Measurements from ENCODE around the gene CD177. TPM values are rescaled to one million over a fixed set of nuclear protein-coding genes. Genes with fewer than 3 reads are reported as not detected.
"Not testable (repeated sequence)": the region's sequence is repeated elsewhere in the genome, so short reads cannot be mapped to it uniquely, and the experiment has no call there.

Gene CD177
- total RNA-seq, 1 donor from 2014 or later, result not detected

DNA sequence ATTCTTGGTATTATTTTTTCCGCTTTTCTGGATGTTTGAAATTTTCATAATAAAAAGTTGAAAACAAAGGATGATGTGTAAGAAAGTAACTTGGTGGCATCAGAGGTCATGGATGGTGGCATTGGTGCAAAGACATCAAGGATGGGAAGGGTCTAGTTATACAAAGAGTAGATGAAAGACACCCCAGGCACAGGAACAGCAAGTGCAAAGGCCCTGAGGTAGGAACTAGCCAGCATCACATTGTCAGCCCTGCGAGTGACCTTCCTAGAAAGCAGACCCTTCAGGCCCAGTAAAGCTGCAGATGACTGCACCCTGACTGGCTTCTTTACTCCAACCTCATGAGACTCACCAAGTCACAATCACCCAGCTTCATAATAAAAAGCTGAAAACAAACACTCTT, 17.0 kb upstream of the CD177 start:
- DNase-seq, result not testable (repeated sequence)

GRCh38 chr19:43337737-43338136, 15.7 kb upstream of the CD177 start:
- DNase-seq, result no peak

DNA sequence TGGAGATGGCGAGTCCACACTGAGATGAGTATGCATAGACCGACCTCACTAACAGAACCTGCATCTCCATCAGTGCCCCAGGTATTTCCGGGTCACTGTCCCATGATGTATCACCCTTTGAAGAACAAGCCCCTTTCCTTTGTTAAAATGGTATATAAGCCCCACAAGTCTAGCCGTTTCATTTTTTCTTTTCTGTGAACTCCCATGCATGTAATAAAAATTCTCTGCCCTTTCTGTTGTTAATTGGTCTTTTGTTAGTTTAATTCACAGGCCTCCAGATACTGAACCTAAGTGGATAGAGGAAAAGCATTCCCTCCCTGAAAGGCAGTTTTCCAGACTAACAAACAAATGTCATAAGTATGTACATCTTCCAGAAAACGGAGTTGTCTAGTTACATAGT, 15.0 kb upstream of the CD177 start:
- no peak for DNase-seq

DNA sequence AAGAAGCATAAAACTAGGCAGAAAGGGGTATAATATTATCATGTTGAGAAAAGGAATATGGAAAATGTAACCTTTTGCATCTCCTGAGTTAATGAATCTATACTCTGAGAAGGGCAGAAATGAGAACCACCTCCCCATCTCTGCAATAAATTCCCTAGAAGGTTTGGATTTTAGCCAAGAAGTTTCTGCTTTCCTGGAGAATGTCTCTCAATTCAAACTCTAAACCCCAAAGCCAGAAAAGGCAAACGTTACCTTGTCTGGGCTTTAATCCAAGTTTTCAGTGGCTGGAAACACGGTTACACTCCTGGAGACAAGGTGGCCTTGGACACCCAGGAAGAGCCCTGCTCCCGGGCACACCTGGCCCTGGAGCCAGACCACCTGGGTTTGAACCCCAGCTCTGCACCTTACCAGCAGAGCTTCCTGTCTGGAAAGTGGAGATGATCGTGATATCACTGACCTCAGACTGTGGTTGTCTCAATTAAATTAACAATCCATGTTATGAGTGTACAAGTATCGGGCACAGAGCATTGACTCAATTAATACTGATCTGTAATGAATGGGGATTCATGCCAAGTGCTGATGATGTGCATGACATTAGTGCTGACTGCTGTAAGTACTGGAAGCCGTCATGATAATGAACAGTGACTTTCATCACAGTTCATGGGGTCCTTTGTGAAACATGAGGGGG, 14.1 kb upstream of the CD177 start:
- DNase-seq, result not testable (repeated sequence)

DNA sequence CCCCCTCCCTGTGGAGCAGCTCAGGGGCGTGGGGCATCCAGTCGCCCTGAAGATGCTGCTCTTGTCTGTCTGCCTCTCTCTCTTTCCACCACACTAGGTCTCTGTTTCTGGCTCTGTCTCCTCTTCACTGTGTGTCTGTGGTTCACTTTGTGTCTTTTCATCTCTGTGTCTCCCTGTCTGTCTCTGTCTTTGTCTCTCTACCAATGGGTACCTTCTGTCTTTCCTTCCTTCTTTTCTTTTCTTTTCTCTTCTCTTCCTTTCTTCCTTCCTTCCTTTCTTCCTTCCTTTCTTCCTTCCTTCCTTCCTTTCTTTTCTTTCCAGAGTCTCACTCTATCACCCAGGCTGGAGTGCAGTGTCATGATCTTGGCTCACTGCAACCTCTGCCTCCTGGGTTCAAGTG, 13.4 kb upstream of the CD177 start:
- DNase-seq, result not testable (repeated sequence)

- not testable (repeated sequence) for DNase-seq
Observed at GRCh38 chr19:43341098-43341497, 12.4 kb upstream of the CD177 start.

- peak; percentile 48 for DNase-seq
Observed at GRCh38 chr19:43342104-43342503, 11.4 kb upstream of the CD177 start.

DNA sequence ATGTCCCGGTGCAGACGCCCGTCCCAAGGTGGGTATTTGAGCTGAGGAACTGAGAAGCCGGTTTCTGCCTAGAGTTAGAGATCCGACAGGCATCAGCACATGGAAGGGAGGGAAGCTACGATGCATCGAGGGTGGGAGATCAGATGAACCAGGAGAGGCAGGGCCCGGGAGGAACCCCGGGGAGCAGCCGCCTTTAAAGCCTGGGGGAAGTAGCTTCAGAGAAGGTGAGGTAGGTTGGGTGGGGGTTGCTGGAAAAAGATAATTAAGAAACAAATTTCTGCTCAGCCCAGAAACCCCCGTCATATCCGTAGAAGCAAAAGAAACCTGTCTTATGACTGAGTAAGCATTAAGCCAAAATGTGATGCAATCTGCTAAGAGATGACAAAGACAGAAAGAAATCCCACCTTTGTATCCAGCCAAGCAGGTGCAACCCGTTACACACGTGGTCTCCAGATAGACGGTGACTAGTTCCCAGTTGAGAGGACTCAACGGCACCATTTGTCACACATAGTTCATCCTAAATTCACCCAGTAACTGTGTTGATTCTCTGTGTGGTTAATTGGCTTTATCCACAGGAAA, 9.1 kb upstream of the CD177 start:
- not testable (repeated sequence) for DNase-seq

DNA sequence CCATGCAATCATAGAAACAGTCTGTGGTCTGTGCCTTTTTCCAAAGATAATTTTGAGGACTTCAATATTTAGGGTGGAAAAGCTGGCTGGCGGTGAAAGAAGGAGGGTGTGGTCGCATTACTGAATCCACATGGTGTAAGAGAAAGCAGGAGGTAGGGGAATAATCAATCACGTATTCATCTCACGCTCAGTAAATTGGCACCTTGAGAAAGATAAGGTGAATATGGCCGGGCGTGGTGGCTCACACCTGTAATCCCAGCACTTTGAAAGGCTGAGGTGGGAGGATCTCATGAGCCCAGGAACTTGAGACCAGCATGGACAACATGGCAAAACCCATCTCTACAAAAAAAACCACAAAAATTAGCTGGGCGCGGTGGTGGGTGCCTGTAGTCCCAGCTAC, 3.7 kb upstream of the CD177 start:
- DNase-seq, result not testable (repeated sequence)

DNA sequence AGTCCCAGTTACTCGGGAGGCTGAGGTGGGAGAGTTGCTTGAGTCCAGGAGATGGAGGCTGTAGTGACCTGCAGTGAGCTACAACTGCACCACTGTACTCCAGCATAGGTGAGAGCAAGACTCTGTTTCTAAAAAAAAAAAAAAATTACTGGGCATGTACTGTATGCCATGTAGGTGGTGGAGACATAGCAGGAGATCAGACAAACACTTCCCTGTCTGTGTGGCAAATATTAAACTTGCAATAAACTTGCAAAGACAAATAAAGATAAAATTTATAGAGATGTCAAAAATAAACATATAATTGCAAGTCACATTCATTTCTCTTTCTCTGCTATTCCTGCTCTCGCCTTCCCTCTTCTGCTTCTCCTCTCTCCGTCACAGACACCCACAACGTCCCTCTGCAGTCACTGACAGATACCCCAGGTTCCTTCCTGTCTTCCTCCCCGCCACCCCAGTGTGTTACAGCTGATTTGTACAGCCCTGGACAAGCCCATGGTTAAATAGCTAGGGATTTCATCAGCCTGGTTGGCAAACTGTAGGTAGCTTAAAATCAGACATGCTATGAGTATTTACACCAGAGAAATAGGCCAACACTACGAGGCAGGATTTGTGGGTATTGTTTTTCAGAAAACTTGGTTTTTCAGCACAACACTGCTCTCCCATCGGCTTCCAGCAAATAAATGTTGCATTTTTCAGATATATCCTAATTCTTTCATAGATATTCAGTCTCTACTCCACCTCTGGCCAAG, 1.3 kb upstream of the CD177 start:
- no peak for DNase-seq

DNA sequence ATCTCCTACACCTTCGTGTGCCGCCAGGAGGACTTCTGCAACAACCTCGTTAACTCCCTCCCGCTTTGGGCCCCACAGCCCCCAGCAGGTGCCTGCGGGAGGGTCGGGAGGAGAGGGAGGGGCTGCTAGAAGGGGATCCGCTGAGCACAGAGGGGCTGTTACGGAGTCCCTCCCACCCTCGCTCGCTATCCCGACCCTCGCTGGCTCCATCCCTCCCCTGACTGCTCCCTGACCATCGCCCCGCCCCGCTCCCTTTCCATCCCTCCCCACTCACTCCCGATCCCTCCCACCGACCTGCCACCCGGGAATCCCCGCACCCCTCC, 780 bp downstream of the CD177 start:
- no peak for DNase-seq

DNA sequence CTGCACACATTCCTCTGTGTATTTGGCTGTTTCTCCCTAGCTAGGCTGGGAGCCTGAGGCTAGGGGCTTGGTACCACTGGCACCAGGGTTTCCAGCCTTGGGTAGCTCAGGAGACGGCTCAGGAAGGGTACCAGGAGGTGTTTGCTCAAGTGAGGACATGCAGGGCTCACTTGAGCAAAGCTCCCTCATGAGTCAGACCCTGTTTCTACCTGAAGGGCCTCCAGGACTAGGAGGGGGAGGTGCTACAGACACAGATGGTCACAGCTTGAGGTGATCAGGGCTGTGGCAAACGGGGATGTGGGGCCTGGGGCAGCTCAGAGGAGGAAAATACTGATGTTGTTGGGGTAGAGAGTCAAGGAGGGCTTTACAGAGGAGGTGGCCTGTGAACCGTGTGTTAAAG, 3.3 kb downstream of the CD177 start:
- DNase-seq, result not testable (repeated sequence)

GRCh38 chr19:43362179-43362578, 8.7 kb downstream of the CD177 start:
- DNase-seq, result no peak

GRCh38 chr19:43362745-43363144, 9.3 kb downstream of the CD177 start:
- DNase-seq, result no peak

DNA sequence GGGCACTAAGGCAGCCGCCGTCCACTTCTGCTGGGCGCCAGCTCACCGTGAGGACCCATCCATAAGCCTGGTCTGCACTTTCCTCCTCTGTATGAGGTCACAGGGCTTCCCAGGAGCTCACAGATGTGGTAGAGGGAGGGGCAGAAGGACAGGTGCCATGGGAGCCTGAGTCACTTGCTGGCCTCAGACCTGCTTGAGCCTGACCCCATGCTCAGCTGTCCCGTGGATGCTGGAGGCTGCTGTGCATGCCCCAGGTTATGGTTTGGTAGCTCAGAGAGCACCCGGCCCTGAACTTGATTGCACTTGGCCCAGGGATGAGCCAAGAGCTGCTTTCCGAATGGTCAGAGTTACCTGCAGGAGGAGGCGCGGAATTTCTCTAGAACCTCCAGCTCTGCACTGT, 12.2 kb downstream of the CD177 start:
- not testable (repeated sequence) for DNase-seq

DNA sequence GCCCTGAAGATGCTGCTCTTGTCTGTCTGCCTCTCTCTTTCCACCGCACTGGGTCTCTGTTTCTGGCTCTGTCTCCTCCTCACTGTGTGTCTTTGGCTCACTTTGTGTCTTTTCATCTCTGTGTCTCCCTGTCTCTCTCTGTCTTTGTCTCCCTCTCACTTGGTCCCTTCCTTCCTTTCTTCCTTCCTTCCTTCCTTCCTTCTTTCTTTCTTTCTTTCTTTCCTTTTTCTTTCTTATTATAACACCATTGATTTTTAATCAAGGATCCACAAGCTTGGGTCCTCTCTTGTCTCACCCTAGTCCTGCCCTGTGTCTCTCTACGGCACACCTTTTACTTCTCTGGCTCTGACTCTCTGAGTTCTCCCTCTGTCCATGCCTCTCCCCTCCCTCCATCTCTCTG, 14.3 kb downstream of the CD177 start:
- no peak for DNase-seq

DNA sequence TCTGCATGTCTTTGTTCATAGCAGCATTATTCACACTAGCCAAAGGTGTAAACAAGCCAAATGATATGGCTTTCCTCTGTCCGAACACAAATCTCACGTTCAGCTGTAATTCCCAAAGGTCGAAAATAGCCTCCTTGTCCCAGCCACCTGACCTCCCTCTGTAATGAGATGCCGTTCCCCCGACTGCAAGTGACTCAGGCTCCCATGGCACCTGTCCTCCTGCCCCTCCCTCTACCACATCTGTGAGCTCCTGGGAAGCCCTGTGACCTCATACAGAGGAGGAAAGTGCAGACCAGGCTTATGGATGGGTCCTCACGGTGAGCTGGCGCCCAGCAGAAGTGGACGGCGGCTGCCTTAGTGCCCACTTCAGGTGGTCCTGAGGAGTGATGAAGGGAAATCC, 15.4 kb downstream of the CD177 start:
- DNase-seq, result not testable (repeated sequence)

DNA sequence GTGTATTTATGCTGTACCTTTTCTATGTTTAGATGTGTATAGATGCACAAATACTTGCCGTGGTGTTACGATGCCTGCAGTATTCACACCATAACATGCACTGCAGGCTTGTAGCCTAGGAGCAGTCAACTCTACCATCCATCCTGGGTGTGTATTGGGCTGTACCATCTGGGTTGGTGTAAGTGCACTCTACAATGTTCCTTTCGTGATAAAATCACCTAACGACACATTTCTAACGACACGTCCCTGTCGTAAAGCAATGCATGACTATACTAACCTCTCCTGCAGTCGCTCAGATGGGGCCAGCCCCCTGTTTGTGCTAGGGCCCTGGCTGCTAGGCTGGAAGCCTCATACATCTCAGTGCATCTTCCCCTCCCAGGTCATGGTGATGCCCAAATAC, 18.4 kb downstream of the CD177 start:
- DNase-seq, result no peak

DNA sequence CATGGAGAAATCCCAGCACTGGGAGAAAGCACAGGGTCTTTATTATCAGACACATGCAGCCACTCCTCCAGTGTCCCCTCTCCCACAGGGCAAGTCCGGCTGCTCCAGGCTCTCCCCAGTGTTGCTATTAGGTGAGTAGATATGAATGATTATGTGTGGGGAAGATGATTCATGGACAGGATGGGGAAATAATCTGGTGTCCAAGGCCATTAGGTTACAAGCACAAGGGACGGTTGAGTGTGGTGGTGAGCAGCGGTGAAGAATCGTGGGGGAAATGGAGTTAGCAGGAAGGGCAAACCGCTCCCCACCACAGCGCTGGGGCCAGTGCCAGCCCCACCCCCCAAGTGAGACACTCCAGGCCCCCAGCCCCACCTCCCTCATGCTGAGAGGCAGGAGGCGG, 19.0 kb downstream of the CD177 start:
- DNase-seq, result peak; percentile 6

DNA sequence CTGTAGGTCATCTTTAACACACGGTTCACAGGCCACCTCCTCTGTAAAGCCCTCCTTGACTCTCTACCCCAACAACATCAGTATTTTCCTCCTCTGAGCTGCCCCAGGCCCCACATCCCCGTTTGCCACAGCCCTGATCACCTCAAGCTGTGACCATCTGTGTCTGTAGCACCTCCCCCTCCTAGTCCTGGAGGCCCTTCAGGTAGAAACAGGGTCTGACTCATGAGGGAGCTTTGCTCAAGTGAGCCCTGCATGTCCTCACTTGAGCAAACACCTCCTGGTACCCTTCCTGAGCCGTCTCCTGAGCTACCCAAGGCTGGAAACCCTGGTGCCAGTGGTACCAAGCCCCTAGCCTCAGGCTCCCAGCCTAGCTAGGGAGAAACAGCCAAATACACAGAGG, 24.1 kb downstream of the CD177 start:
- DNase-seq, result not testable (repeated sequence)

- no peak for DNase-seq
Observed at GRCh38 chr19:43380008-43380407, 26.5 kb downstream of the CD177 start.

DNA sequence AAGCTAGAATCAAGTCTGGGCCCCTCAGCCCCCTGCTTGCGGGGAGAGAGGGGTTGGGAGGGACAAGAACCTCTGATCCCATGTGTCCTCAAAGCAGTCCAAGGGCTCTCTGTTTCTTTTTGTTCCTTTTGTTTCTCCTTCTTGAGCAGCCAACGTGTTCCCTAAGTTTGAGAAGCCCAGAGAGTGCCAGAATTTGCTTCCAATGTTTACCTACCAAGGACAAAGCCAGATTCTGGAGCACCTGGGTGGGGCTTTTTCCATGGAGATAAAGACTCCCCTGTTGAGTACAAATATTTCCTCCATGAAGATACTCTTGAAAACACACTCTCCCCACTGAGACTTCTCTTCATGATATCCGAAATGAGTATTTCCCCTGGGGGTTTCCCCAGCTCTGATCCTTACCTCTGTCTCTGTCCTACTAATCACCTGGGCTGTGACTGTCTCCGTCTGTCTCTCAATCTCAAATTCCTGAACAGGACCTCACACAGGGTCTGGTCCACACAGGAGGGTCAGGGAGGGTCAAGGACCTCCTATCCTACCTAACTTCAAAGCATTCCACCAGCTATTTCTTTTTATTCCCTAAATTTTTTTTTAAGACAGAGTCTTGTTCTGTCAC, 27.4 kb downstream of the CD177 start:
- no peak for DNase-seq

- DNase-seq, result peak; percentile 35
Observed at GRCh38 chr19:43382586-43383216, 29.2 kb downstream of the CD177 start.
